ENCODE data around the gene FOXP4.

The FOXP4 gene

DNA sequence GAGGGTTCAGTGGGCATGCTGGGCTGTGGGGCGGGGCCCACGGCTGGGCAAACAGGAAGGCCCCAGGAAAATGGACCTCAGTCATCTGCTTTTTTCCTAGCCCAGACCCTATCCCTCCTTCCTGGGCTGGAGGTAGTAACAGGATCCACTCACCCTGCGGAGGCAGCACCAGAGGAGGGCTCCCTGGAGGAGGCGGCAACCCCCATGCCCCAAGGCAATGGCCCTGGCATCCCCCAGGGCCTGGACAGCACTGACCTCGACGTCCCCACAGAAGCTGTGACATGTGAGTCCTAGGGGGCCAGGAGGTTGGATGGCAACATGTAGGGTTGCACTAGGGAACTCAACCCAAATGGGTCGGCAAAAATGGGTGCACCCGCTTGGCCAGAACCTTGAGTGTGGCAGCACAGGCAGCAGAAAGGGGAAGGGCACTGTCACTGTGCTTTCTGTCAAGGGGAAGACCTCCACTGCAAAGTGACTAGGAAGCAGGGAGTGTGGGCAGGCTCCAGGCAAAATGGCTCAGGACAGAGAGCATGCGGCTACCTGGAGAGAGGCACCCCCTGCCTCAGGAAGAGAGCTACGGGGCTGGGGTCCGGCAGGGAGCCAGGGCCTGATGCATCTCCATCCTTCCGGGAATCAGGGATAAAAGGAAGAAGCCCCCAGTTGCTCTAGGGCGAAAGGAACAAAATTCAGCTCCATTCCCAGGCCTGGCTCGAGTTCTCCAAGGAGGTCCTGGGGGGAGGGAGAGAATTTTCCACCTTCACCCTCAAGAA is 100.0 kb downstream of the FOXP4 start:
- no peak for DNase-seq (ENCODE audit: low spot score)

DNA sequence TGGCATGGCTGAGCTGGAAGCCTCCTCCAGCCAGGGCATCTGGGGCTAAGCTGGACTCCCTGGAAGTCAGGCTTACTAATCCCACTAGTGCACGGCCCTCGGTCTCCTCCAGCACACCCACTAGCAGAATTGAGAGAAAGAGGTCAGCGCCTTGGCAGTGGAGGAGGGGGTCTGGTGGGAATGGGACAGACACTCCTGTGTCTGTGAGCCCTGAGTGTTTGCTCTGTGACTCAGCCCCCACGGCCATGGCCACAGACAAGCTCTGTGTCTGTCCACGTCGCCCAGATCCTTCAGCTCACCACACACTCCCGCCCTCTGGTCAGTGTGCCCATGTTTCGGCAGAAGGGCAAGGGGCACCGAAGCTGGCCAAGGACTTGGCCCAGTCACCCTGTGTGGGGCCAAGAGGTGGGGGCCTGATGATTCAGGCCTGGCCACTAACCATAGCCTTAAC is 100.9 kb downstream of the FOXP4 start:
- DNase-seq (ENCODE audit: low spot score), result no peak

DNA sequence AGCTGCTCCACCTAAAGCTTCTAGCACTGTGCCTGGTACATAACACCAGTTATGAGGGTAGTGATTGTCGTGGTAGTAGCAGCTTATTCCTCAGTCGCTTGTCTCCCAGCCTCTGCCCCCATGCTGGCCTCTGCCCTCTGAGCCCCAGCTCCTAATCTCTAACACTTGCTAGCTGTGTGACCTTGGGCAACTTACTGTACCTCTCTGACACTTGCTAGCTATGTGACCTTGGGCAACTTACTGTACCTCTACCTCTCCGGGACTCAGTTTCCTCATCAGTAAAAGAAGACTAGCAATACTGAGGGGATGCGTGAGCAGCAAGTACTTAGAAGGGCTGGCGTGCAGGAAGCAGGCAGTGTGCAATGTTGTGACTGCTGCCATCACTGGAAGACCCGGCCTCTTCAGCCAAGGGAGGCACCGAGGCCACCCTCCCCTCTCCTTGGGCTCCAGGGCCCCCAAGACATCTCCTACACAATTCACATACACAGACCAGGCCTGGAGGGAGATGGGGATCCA is 101.9 kb downstream of the FOXP4 start:
- no peak for DNase-seq (ENCODE audit: low spot score)

GRCh38 chr6:41648921-41649320 is 102.7 kb downstream of the FOXP4 start:
- DNase-seq (ENCODE audit: low spot score), result no peak

DNA sequence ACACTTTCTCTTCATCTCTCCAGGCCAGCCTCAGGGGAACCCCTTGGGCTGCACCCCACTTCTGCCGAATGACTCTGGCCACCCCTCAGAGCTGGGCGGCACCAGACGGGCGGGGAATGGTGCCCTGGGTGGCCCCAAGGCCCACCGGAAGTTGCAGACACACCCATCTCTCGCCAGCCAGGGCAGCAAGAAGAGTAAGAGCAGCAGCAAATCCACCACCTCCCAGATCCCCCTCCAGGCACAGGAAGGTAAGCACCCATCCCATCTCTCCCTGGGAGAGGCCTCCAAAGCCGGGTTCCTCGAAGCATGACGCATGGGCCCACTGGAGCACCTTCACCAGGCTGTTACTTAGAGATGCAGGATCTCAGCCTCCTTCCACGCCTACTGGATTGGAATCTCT is 103.4 kb downstream of the FOXP4 start:
- DNase-seq (ENCODE audit: low spot score), result peak; percentile 25

DNA sequence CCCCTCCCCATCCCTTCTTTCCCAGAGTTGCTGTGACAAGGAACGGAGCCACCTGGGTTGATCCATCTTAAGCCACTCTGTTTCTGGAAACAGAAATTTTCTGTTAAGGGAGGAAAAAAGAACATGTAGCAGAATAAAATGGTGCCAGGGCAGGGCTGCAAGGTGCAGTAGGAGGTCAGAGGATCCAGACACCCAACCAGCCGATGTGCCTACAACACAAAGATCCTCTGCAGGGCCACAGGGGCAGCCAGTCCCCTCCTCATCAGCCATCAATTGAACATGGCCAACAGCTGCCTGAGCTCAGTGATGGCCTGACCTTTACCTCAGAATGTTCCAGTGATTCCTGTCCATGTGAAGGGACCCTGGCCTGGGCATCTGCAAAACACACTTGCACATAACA is 103.9 kb downstream of the FOXP4 start:
- no peak for DNase-seq (ENCODE audit: low spot score)

DNA sequence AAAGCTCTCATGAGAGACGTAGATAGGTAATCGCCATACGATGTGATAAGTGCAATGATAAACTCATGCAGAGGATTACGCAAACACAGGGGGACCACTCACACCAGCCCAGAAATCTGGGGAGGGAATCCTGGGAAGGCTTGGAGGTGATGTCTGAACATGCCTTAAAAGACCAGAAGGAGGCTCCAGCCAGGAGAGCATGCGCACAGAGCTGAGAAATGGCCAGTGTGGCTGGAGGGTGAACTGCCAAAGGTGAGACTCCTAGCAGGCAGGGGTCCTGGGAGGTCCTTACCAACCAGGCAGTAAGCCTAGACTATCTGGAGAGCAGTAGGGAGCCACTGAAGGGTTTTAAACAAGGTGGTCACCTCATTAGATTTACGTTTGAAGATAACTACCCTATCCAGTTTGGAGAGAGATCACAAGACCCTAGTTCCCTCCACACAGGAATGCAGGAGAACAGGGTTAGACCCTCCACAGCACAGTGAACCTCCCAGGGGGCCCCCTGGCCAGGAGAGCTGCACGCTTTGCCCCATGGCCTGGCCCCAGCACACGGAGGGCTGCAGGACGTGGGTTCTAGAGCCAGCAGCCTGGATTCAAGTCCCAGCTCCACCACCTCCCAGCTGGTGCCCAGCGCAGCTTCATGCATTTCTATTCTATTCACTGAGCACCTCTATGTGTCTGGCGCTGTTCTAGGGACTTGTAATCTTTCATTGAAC is 105.2 kb downstream of the FOXP4 start:
- DNase-seq (ENCODE audit: low spot score), result no peak

All from D341Med (cell line).